GM12878 (cell line): ENCODE measurements around the gene OR10G3.

Source experiments
- CHD4 ChIP-seq: fragments of 200-600 bp; sonication (generic); IDR thresholded peaks from 2 replicates; pipeline ENCODE4 v1.6.1; 2016; ENCODE audit warnings: mild to moderate bottlenecking
- CREB1 ChIP-seq: IDR thresholded peaks from 2 replicates; pipeline ENCODE4 v1.6.1; 2012; ENCODE audit warnings: low read depth, mild to moderate bottlenecking, inconsistent platforms
- DPF2 ChIP-seq: fragments of 450-650 bp; IDR thresholded peaks from 2 replicates; pipeline ENCODE4 v1.6.1; 2017; ENCODE audit warnings: mild to moderate bottlenecking
- POLR2A ChIP-seq: IDR thresholded peaks from 2 replicates; pipeline ENCODE4 v1.6.1; 2011; ENCODE audit warnings: low read depth, mild to moderate bottlenecking, low read length
- RAD21 ChIP-seq: IDR thresholded peaks from 2 replicates; pipeline ENCODE4 v1.6.1; 2011; ENCODE audit warnings: mild to moderate bottlenecking, low read depth, low read length, moderate library complexity; ENCODE audit not compliant: insufficient read depth
- RFX5 ChIP-seq: IDR thresholded peaks from 2 replicates; pipeline ENCODE4 v1.6.1; 2011; ENCODE audit warnings: low read depth, low read length, improper control_type of control experiment
- SMC3 ChIP-seq: IDR thresholded peaks from 2 replicates; pipeline ENCODE4 v1.6.1; 2011; ENCODE audit warnings: low read length, improper control_type of control experiment, borderline replicate concordance
- SPI1 ChIP-seq: IDR thresholded peaks from 2 replicates; pipeline ENCODE4 v1.6.1; 2011; ENCODE audit warnings: low read depth, mild to moderate bottlenecking, low read length, moderate library complexity, borderline replicate concordance; ENCODE audit not compliant: insufficient read depth
- TAF1 ChIP-seq: IDR thresholded peaks from 2 replicates; pipeline ENCODE4 v1.6.1; 2011; ENCODE audit warnings: mild to moderate bottlenecking, low read depth, low read length, borderline replicate concordance
- TF ChIP-seq, protein P1 (sequence below): IDR thresholded peaks from 2 replicates; pipeline ENCODE4 v1.6.1; 2011; ENCODE audit warnings: low read depth, mild to moderate bottlenecking, low read length, moderate library complexity, borderline replicate concordance; ENCODE audit errors: extremely low read depth
- TF ChIP-seq, protein P2 (sequence below): IDR thresholded peaks from 2 replicates; pipeline ENCODE4 v1.6.1; 2011; ENCODE audit warnings: mild to moderate bottlenecking, low read depth, low read length, moderate library complexity; ENCODE audit not compliant: insufficient replicate concordance
- TF ChIP-seq, protein P3 (sequence below), 3 experiments: IDR thresholded peaks in 2 of 3; conservative IDR thresholded peaks in 1 of 3; 2 replicates each; pipeline ENCODE4 v1.5.1; 2011; ENCODE audit warnings: low read depth in 3 of 3, low read length in 3 of 3, mild to moderate bottlenecking in 3 of 3, control low read depth in 2 of 3, moderate library complexity in 2 of 3, inconsistent platforms in 1 of 3, mixed read lengths in 1 of 3; ENCODE audit not compliant: control insufficient read depth in 2 of 3, insufficient read depth in 1 of 3; ENCODE audit errors: extremely low read depth in 1 of 3
- TF ChIP-seq, protein P4 (sequence below): fragments of 450-650 bp; IDR thresholded peaks from 2 replicates; pipeline ENCODE4 v1.6.1; 2014; ENCODE audit warnings: mild to moderate bottlenecking

DNA sequence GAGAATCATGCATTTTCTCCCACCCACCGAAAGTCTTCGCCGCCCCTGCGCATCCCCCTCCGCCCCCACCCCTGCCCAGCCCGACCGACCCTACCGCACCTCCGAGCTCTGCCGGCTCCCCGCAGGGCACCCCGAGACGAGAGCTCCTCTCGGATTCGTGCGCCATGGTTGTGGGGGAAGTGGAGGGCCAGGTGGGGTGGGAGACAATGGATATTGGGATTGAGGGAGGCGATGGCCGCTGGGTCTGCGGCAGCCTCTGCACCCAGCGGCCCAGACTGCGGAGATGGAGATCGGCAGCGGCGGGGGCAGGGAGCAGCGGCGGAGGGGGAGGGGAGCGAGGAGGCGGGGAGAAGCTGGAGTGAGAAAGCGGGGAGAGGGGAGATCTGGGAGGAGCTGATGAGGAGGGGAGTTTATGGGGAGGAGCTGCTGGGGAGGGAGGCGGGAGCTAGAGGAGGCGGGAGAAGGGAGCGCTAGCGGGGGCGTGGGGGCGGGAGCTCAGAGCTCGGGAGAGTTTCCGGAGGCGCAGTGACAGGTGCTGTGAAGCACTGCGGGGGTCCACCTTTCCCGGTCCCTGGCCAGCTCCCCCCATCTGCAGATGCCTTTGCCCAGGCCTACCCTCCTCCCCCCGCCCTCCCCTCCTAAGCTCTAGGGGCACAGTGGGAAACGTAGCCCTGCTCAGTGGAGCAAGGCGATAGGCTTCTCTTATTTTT is 53.8 kb downstream of the OR10G3 start, which contains the start of gene SALL2:
- no peak for TF ChIP-seq RFX5
- no peak for TF ChIP-seq RAD21
- TF ChIP-seq, protein P1, sequence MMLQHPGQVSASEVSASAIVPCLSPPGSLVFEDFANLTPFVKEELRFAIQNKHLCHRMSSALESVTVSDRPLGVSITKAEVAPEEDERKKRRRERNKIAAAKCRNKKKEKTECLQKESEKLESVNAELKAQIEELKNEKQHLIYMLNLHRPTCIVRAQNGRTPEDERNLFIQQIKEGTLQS: no peak
- no peak for TF ChIP-seq TAF1
- TF ChIP-seq SPI1: no peak
- TF ChIP-seq SMC3: no peak
- TF ChIP-seq, protein P2, sequence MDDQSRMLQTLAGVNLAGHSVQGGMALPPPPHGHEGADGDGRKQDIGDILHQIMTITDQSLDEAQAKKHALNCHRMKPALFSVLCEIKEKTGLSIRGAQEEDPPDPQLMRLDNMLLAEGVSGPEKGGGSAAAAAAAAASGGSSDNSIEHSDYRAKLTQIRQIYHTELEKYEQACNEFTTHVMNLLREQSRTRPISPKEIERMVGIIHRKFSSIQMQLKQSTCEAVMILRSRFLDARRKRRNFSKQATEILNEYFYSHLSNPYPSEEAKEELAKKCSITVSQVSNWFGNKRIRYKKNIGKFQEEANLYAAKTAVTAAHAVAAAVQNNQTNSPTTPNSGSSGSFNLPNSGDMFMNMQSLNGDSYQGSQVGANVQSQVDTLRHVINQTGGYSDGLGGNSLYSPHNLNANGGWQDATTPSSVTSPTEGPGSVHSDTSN: no peak
- TF ChIP-seq POLR2A: peak; percentile 53
- TF ChIP-seq CHD4: no peak
- no peak; the same call in 1 of the 2 replicates for TF ChIP-seq DPF2
- TF ChIP-seq, protein P3, sequence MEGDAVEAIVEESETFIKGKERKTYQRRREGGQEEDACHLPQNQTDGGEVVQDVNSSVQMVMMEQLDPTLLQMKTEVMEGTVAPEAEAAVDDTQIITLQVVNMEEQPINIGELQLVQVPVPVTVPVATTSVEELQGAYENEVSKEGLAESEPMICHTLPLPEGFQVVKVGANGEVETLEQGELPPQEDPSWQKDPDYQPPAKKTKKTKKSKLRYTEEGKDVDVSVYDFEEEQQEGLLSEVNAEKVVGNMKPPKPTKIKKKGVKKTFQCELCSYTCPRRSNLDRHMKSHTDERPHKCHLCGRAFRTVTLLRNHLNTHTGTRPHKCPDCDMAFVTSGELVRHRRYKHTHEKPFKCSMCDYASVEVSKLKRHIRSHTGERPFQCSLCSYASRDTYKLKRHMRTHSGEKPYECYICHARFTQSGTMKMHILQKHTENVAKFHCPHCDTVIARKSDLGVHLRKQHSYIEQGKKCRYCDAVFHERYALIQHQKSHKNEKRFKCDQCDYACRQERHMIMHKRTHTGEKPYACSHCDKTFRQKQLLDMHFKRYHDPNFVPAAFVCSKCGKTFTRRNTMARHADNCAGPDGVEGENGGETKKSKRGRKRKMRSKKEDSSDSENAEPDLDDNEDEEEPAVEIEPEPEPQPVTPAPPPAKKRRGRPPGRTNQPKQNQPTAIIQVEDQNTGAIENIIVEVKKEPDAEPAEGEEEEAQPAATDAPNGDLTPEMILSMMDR (IDR thresholded peaks at IDR 0.05 in 2 of 3, conservative IDR thresholded peaks at IDR 0.05 in 1 of 3; ENCODE audit: control insufficient read depth in 2 of 3, extremely low read depth in 1 of 3, insufficient read depth in 1 of 3, low read depth in 3 of 3, low read length in 3 of 3): no peak
- TF ChIP-seq, protein P4, sequence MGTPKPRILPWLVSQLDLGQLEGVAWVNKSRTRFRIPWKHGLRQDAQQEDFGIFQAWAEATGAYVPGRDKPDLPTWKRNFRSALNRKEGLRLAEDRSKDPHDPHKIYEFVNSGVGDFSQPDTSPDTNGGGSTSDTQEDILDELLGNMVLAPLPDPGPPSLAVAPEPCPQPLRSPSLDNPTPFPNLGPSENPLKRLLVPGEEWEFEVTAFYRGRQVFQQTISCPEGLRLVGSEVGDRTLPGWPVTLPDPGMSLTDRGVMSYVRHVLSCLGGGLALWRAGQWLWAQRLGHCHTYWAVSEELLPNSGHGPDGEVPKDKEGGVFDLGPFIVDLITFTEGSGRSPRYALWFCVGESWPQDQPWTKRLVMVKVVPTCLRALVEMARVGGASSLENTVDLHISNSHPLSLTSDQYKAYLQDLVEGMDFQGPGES: no peak
- TF ChIP-seq CREB1: no peak
